HG03095 (cell line): ENCODE results near the gene EYA4.
"Not testable (repeated sequence)": the region's sequence is repeated elsewhere in the genome, so short reads cannot be mapped to it uniquely, and the experiment has no call there.

Experiments used
- ATAC-seq: cut with Tn5 transposase; IDR thresholded peaks from one replicate; pipeline ENCODE4 v1.9.1; 2021; ENCODE audit warnings: moderate library complexity; ENCODE audit not compliant: unreplicated experiment

EYA4 gene

DNA sequence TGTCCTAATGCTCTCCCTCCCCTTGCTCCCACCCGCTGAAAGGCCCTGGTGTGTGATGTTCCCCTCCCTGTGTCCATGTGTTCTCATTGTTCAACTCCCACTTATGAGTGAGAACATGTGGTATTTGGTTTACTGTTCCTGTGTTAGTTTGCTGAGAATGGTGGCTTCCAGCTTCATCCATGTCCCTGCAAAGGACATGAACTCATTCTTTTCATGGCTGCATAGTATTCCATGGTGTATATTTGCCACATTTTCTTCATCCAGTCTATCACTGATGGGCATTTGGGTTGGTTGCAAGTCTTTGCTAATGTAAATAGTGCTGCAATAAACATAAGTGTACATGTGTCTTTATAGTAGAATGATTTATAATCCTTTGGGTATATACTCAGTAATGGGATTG is 313.0 kb downstream of the EYA4 start:
- not testable (repeated sequence) for ATAC-seq

DNA sequence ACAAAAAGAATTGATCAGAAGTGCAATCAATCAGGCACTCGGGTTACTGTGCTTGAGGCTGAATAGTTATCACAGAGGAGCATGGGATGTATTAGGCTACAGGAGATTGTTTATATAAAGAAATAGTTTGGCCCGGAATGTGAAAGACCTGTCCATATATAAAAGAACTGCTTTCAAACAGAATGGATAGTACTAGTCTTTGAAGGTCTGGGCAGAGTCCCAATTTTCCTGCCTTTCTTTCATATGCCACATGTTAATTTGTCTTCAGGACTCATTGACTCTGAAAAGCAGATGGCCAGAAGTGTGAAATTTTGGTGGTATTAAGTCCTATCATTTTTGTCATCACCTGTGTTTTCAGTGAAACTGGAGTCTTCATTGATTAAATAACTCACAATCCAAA is 314.5 kb downstream of the EYA4 start:
- ATAC-seq = no peak

DNA sequence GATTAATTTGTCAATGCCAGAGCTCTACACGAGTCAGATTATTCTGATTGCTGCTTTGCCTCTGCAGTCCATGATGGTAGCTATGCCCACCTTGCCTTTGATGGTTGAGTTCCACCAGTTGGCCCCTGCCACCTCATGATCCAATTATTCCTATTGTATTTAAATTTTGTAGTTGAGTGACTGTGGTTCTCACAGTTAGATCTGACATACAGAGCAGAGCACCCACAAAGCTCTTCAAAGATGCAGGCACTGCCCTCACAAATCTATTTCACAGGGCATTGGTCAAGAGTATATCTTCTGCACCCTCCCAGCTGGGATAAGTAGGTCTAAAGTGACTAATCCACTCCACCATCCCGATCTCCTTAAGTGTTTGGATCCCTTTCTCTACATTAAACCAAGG is 318.8 kb downstream of the EYA4 start:
- ATAC-seq = no peak

DNA sequence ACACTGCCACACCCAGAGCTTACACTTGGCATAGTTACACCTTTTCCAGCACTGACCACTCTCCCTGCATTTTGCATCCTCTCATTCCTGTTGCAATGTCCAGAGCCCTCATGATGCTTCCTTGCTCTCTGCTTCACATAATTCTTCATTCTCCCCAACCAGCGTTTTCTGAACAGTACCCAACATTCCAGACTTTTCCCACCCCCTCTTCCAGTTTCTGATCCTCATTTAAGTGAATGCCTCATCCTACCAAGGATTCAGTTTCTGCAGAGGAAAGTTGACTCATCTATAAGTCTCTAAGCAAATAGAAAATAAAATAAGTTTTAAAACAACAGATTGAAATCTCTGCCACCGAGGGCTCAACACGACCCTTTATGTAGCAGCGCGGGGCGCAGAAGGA is 326.5 kb downstream of the EYA4 start:
- ATAC-seq = no peak

DNA sequence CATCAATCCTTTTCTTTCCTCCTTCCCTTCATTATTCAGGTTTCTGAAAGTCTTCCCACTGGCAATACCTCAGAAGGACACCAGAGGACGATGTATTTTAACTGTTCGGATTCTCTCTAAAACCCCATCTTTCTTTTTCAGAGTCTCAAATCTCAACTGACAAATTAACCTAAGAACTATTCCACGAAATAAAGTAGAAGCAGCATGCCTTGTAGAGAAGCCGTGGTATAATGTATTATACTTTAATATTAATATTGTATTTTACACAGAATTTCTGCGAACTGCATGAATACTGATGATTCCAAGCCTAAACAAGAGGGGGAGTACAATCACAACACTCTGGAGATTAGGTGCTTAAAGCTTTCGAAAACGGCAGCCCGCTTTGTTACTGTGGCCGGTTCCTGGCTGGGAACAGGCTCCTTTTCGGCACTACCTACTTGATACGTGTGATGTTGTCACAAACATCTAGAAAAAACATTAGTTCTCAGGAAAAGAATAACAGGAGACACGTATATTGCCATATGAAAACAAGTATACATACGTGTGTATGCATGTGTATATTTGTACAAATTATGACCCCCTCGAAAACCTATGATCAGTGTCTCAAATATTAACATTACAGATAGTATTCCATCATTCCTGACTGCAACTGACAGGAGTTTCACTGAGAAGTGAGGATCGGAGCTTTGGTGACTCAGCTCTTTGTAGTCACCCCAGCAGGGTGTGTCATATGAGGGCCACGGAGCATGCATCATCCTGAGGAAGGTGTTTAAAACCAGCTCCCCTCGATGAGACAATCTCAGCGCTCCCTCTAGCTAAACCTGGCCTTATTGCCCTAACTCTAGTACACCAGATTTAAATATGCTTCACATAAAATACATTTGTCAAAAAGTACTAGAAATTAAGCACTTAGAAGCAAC is 328.1 kb downstream of the EYA4 start:
- peak; percentile 68 for ATAC-seq

DNA sequence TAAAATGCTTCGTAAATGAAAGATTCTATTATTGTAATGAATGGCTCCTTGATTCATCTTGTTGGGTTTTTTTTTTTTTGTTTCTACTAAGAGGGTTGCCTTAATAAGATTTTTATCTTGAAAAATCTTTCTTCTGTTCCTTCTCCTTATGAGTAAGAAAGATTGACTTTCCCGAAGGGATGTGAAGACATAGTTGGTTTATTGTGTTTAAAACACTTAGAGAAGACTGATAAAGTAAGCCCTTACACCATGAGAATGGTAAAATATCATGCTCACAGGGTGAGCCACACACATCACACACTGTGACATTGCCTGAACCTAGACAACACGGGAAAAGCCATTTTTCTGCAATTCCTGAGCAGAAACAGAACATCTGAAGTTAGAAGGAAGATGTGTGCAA is 330.5 kb downstream of the EYA4 start:
- ATAC-seq = no peak

DNA sequence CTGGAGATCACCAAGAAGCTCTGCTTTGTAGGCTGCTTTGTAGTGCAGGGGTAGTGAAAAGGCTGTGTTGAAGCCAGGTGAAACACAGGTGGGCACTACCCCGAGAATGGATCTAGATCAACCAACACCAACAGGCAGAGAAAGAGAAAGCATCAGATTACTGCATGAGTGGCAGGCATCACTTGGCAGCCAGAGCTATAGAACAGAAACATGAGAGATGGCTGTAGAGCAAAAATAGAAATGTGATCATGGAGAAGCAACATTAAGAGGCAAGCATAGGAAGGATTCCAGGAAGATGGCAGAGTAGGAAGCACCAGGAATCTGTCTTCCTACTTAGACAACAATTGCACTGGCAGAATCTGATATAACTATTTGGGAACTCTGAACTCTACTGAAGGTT is 336.7 kb downstream of the EYA4 start:
- ATAC-seq = no peak
